ENCODE measurements around the gene PEX5L.

The PEX5L gene

DNA sequence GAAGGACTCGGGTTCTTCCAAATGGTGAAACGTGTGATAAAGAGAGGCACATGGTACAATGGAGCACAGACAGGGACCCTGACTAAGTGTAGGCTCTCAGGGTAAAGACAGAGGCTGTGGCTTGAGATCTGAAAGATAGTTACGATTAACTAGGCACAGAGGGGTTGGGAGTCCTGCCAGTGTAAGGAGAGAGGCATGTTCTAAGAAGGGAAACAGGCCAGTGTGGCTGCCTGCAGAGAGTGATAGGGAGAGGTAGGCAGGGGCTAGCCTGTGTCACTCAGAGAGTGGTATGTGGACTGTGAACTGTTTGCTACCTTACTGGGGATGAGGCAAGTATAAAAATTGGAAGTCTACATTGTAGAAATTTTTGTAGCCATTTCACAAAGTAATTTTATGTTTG lies 109.5 kb downstream of the PEX5L start:
- Histone ChIP-seq H3K4me1 (ENCODE audit: control insufficient read depth, insufficient read depth, low read length, poor library complexity, severe bottlenecking) (no peaks in the 10 kb centered on the region), H3K27me3 (replicated peaks; ENCODE audit: control insufficient read depth, insufficient read depth, low read length, poor library complexity, severe bottlenecking) (no peaks in the 10 kb centered on the region), H3K27ac (ENCODE audit: insufficient read depth, low read length, poor library complexity, severe bottlenecking) (no peak overlapping the region), H3K9me3 (ENCODE audit: control insufficient read depth, low read length) (no peaks in the 10 kb centered on the region), H3K36me3 (ENCODE audit: control insufficient read depth, insufficient read depth, low read length) (no peaks in the 10 kb centered on the region), H3K4me3 (ENCODE audit: insufficient read depth, low read depth, low read length, poor library complexity, severe bottlenecking) (no peak overlapping the region)
- DNase-seq = no peak

DNA sequence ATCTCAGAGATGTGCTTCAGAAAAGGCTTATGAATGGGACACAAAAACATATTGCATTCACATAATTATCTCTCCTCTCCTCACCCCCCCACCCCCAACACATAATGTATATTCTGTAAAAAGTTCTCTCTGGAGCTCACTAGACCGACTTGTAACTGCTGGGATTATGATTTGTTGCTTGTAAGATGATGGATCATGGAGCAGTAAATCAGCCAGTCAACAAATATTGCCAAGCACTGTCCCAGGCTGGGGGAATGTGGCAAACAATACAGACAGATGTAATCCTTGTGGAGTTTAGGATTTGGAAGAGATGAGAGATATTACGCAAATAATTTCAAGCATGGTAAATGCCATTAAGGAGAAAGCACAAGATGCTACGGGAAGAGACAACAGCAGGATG lies 114.8 kb downstream of the PEX5L start:
- Histone ChIP-seq H3K27ac (ENCODE audit: insufficient read depth, low read length, poor library complexity, severe bottlenecking) (no peak overlapping the region), H3K36me3 (ENCODE audit: control insufficient read depth, insufficient read depth, low read length) (no peaks in the 10 kb centered on the region), H3K27me3 (replicated peaks; ENCODE audit: control insufficient read depth, insufficient read depth, low read length, poor library complexity, severe bottlenecking) (no peaks in the 10 kb centered on the region), H3K9me3 (ENCODE audit: control insufficient read depth, low read length) (no peaks in the 10 kb centered on the region), H3K4me3 (ENCODE audit: insufficient read depth, low read depth, low read length, poor library complexity, severe bottlenecking) (no peak overlapping the region), H3K4me1 (ENCODE audit: control insufficient read depth, insufficient read depth, low read length, poor library complexity, severe bottlenecking) (no peaks in the 10 kb centered on the region)
- DNase-seq = no peak

DNA sequence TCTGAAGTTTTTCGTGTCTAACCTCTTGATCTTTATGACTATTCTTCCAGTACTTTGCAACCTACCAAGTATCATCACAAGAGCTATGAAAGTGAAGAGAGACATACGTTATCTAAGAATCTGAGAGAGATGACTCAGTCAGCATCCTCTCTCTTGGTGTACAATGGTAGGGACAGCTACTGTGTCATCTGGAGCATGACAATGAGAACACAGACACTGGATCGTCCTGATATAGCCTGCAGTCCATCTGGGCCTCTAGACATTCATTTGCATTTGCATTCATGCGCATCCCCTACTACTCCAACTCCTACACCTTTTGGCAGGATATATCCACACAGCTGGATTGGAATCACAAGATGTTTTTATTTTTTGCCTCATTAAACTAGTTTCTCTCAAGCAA lies 115.2 kb downstream of the PEX5L start:
- Histone ChIP-seq H3K36me3 (ENCODE audit: control insufficient read depth, insufficient read depth, low read length) (no peaks in the 10 kb centered on the region), H3K9me3 (ENCODE audit: control insufficient read depth, low read length) (no peaks in the 10 kb centered on the region), H3K27ac (ENCODE audit: insufficient read depth, low read length, poor library complexity, severe bottlenecking) (no peak overlapping the region), H3K4me1 (ENCODE audit: control insufficient read depth, insufficient read depth, low read length, poor library complexity, severe bottlenecking) (no peaks in the 10 kb centered on the region), H3K27me3 (replicated peaks; ENCODE audit: control insufficient read depth, insufficient read depth, low read length, poor library complexity, severe bottlenecking) (no peaks in the 10 kb centered on the region), H3K4me3 (ENCODE audit: insufficient read depth, low read depth, low read length, poor library complexity, severe bottlenecking) (no peak overlapping the region)
- no peak for DNase-seq

DNA sequence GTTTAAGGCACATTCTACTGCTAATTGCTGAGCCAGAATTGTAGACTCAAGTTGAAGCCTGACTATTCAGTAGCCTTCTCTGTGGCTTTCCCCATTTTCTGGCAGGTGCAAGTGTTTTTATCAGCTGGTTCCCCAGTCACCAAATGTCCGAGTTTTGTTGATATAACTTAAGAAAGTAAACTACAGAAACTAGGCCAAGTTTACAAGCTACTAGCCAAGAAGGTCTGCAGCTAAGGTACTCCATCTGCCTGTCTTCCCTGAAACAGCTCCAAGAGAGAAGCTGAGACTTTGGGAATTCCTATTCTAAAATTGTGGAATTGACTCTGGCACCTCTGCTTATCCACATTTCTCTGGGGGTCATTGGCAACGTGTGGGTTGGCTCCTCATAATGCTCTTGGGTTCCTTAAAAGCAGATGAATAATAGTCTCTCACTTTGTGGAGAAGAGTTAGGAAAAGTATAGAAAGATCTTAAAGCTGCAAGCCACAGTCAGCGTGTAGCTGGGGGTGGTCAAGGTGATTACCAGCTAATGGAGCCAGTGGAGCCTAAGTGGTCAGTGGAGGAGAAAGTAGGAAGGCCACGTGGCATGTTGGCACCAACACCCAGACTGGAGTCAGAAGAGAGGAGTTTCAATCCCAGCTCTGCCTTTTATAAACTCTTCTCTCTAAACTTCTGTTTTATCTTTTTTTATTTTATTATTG lies 128.8 kb downstream of the PEX5L start:
- no peak overlapping the region for H3K4me3 ChIP-seq (ENCODE audit: insufficient read depth, low read depth, low read length, poor library complexity, severe bottlenecking)
- no peak for DNase-seq
- H3K4me1 ChIP-seq (ENCODE audit: control insufficient read depth, insufficient read depth, low read length, poor library complexity, severe bottlenecking) = no peaks in the 10 kb centered on the region
- no peaks in the 10 kb centered on the region for H3K27me3 ChIP-seq (replicated peaks; ENCODE audit: control insufficient read depth, insufficient read depth, low read length, poor library complexity, severe bottlenecking)
- H3K9me3 ChIP-seq (ENCODE audit: control insufficient read depth, low read length) = no peaks in the 10 kb centered on the region
- H3K27ac ChIP-seq (ENCODE audit: insufficient read depth, low read length, poor library complexity, severe bottlenecking) = no peak overlapping the region
- H3K36me3 ChIP-seq (ENCODE audit: control insufficient read depth, insufficient read depth, low read length) = no peaks in the 10 kb centered on the region

DNA sequence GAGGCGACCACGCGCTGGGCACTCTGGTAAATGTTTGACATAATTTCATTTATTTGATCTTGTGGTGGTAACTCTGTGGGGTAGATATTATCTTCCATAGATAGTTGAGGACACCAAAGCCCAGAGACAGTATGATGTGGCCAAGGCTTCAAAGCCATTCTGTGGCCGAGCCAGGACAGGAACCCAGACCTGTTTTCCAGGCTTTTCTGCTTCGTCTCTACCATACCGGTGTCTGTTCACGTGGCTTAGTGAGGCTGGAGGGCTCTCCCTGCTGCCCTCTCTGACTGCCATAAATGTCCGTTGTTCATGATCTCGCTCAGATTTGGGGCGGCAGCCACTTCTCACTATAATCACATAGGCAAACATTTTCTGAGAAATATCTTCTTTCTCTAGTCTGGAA lies 134.7 kb downstream of the PEX5L start:
- Histone ChIP-seq H3K4me1 (ENCODE audit: control insufficient read depth, insufficient read depth, low read length, poor library complexity, severe bottlenecking) (no peaks in the 10 kb centered on the region), H3K27me3 (replicated peaks; ENCODE audit: control insufficient read depth, insufficient read depth, low read length, poor library complexity, severe bottlenecking) (no peaks in the 10 kb centered on the region), H3K4me3 (ENCODE audit: insufficient read depth, low read depth, low read length, poor library complexity, severe bottlenecking) (no peak overlapping the region)

DNA sequence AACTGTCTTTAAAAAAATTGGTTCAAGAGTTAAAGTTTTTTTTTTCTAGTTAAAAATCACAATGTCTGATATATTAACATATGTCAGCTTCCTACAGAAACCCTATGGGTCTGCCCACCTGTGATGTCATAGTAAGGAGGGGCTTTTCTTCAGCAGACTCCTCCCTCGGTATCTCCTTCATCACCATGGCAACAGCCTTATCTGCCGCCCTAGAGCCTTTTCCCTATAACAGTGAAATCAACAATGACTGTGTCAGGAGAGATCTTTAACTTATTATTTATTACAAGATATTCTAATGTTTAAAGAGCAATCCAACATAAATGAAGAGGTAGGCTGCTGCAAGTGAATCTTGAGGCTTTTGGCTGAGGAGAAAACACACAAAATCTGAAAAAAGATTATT lies 138.7 kb downstream of the PEX5L start:
- no peaks in the 10 kb centered on the region for H3K9me3 ChIP-seq (ENCODE audit: control insufficient read depth, low read length)
- no peak overlapping the region for H3K4me3 ChIP-seq (ENCODE audit: insufficient read depth, low read depth, low read length, poor library complexity, severe bottlenecking)
- H3K36me3 ChIP-seq (ENCODE audit: control insufficient read depth, insufficient read depth, low read length) = no peaks in the 10 kb centered on the region
- no peak for DNase-seq
- H3K27me3 ChIP-seq (replicated peaks; ENCODE audit: control insufficient read depth, insufficient read depth, low read length, poor library complexity, severe bottlenecking) = no peaks in the 10 kb centered on the region
- no peaks in the 10 kb centered on the region for H3K4me1 ChIP-seq (ENCODE audit: control insufficient read depth, insufficient read depth, low read length, poor library complexity, severe bottlenecking)
- H3K27ac ChIP-seq (ENCODE audit: insufficient read depth, low read length, poor library complexity, severe bottlenecking) = no peak overlapping the region

More for the DNA sequence above, 134.7 kb downstream of the PEX5L start:
- no peak for DNase-seq
- no peak overlapping the region for H3K27ac ChIP-seq (ENCODE audit: insufficient read depth, low read length, poor library complexity, severe bottlenecking)
- H3K9me3 ChIP-seq (ENCODE audit: control insufficient read depth, low read length) = no peaks in the 10 kb centered on the region
- no peaks in the 10 kb centered on the region for H3K36me3 ChIP-seq (ENCODE audit: control insufficient read depth, insufficient read depth, low read length)

DNA sequence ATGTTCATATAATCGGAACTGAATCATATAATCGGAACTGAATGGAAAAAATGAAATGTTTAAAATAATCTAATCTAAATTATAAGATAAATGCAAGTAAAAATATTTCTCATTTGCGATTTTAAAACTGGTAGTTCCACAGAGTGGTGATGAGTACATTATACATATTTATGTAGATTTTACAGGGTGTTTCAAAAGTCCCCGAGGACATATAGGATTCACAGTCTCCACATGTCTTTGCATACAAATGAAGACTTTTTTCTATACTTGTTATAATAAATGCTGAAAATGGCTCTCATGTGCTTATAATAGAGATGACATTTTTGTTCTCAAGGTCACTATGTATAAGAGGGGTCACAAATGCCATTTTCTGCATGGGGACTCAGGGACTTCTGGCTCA lies 139.5 kb downstream of the PEX5L start:
- Histone ChIP-seq H3K36me3 (ENCODE audit: control insufficient read depth, insufficient read depth, low read length) (no peaks in the 10 kb centered on the region), H3K4me3 (ENCODE audit: insufficient read depth, low read depth, low read length, poor library complexity, severe bottlenecking) (no peak overlapping the region)

DNA sequence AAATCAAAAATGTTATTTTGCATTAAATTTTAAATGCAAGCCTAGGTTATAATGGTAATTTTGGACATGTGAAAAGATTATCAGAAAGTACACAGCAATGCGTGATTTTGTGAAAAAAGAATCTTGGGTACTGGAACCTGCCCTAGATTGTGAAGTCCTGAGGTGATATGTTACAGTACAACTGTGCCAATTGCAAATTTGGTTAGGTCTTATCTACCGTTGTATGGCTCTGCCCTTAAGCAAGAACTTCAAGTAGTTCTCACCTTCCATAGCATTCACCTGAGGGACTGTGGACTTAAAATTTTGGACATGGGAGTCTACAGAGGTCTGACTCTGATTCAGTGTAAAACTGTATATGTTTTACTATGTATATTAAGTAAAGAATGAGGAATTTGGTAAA lies 140.2 kb downstream of the PEX5L start:
- Histone ChIP-seq H3K9me3 (ENCODE audit: control insufficient read depth, low read length) (no peaks in the 10 kb centered on the region), H3K36me3 (ENCODE audit: control insufficient read depth, insufficient read depth, low read length) (no peaks in the 10 kb centered on the region), H3K27me3 (replicated peaks; ENCODE audit: control insufficient read depth, insufficient read depth, low read length, poor library complexity, severe bottlenecking) (no peaks in the 10 kb centered on the region)

More for the DNA sequence above, 139.5 kb downstream of the PEX5L start:
- H3K4me1 ChIP-seq (ENCODE audit: control insufficient read depth, insufficient read depth, low read length, poor library complexity, severe bottlenecking) = no peaks in the 10 kb centered on the region
- H3K9me3 ChIP-seq (ENCODE audit: control insufficient read depth, low read length) = no peaks in the 10 kb centered on the region
- H3K27ac ChIP-seq (ENCODE audit: insufficient read depth, low read length, poor library complexity, severe bottlenecking) = no peak overlapping the region
- DNase-seq = no peak
- no peaks in the 10 kb centered on the region for H3K27me3 ChIP-seq (replicated peaks; ENCODE audit: control insufficient read depth, insufficient read depth, low read length, poor library complexity, severe bottlenecking)

DNA sequence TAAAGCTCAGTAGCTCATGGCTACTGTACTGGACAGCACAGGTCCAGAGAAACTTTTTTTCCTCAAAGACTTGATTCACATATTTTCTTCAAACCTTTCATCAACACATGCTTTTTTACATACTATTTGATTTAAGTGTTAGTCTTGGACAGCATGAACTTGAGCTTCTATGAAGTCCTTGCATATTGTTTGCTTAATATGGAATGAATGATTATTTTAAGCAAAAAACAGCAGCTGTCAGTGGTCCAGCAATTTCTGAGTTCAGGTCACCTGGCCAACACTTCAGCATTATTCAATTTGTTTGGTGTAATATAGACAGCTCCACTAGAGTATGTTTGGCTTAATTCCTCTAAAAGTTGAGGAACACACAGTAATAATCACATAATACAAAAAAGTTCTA lies 141.4 kb downstream of the PEX5L start:
- H3K36me3 ChIP-seq (ENCODE audit: control insufficient read depth, insufficient read depth, low read length) = no peaks in the 10 kb centered on the region
- H3K9me3 ChIP-seq (ENCODE audit: control insufficient read depth, low read length) = no peaks in the 10 kb centered on the region
- H3K4me1 ChIP-seq (ENCODE audit: control insufficient read depth, insufficient read depth, low read length, poor library complexity, severe bottlenecking) = no peaks in the 10 kb centered on the region
- no peaks in the 10 kb centered on the region for H3K27me3 ChIP-seq (replicated peaks; ENCODE audit: control insufficient read depth, insufficient read depth, low read length, poor library complexity, severe bottlenecking)
- H3K27ac ChIP-seq (ENCODE audit: insufficient read depth, low read length, poor library complexity, severe bottlenecking) = no peak overlapping the region
- no peak overlapping the region for H3K4me3 ChIP-seq (ENCODE audit: insufficient read depth, low read depth, low read length, poor library complexity, severe bottlenecking)
- DNase-seq = no peak

More for the DNA sequence above, 140.2 kb downstream of the PEX5L start:
- Histone ChIP-seq H3K27ac (ENCODE audit: insufficient read depth, low read length, poor library complexity, severe bottlenecking) (no peak overlapping the region), H3K4me3 (ENCODE audit: insufficient read depth, low read depth, low read length, poor library complexity, severe bottlenecking) (no peak overlapping the region), H3K4me1 (ENCODE audit: control insufficient read depth, insufficient read depth, low read length, poor library complexity, severe bottlenecking) (no peaks in the 10 kb centered on the region)
- DNase-seq = no peak

DNA sequence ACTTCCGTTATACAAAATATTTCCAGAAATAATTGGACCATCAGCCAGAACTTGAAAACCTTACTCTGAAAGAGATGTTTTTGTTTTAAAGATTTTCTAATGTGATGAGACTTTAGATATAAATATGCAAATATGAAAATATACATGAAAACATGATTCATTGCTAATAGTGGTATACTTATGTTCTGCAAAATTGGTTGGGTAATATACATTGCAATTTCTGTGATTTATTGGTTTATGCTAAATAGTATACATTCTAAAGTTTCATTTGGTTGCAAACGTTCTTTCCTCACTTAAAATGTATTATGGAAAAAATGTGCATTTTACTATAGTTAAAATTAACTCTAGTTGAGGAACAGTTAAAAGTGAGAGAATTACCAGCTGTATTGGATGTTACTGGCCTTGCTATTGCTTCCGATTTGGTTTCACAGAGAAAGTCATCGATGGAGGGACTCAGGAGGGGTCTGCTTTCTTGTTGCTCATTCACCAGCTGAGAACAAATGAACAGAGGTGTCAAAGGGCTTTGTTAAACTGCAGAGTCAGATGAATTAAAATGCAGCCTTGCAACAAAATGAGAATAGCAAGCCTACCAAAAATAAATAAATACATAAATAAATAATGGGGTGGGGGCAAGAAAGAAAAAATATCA lies 149.3 kb downstream of the PEX5L start:
- Histone ChIP-seq H3K36me3 (ENCODE audit: control insufficient read depth, insufficient read depth, low read length) (no peaks in the 10 kb centered on the region), H3K4me3 (ENCODE audit: insufficient read depth, low read depth, low read length, poor library complexity, severe bottlenecking) (no peak overlapping the region), H3K9me3 (ENCODE audit: control insufficient read depth, low read length) (no peaks in the 10 kb centered on the region), H3K4me1 (ENCODE audit: control insufficient read depth, insufficient read depth, low read length, poor library complexity, severe bottlenecking) (no peaks in the 10 kb centered on the region), H3K27me3 (replicated peaks; ENCODE audit: control insufficient read depth, insufficient read depth, low read length, poor library complexity, severe bottlenecking) (no peaks in the 10 kb centered on the region), H3K27ac (ENCODE audit: insufficient read depth, low read length, poor library complexity, severe bottlenecking) (no peak overlapping the region)
- DNase-seq = no peak

Data from effector memory CD4-positive, alpha-beta T cell (primary cell).